HG02840 (cell line): ENCODE results near the gene TBCC.

ENCODE experiments used
- ATAC-seq: cut with Tn5 transposase; IDR thresholded peaks from one replicate; pipeline ENCODE4 v1.9.1; 2021; ENCODE audit warnings: mild to moderate bottlenecking, moderate library complexity, moderate number of reproducible peaks; ENCODE audit not compliant: unreplicated experiment, low FRiP score

Gene TBCC, protein sequence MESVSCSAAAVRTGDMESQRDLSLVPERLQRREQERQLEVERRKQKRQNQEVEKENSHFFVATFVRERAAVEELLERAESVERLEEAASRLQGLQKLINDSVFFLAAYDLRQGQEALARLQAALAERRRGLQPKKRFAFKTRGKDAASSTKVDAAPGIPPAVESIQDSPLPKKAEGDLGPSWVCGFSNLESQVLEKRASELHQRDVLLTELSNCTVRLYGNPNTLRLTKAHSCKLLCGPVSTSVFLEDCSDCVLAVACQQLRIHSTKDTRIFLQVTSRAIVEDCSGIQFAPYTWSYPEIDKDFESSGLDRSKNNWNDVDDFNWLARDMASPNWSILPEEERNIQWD

DNA sequence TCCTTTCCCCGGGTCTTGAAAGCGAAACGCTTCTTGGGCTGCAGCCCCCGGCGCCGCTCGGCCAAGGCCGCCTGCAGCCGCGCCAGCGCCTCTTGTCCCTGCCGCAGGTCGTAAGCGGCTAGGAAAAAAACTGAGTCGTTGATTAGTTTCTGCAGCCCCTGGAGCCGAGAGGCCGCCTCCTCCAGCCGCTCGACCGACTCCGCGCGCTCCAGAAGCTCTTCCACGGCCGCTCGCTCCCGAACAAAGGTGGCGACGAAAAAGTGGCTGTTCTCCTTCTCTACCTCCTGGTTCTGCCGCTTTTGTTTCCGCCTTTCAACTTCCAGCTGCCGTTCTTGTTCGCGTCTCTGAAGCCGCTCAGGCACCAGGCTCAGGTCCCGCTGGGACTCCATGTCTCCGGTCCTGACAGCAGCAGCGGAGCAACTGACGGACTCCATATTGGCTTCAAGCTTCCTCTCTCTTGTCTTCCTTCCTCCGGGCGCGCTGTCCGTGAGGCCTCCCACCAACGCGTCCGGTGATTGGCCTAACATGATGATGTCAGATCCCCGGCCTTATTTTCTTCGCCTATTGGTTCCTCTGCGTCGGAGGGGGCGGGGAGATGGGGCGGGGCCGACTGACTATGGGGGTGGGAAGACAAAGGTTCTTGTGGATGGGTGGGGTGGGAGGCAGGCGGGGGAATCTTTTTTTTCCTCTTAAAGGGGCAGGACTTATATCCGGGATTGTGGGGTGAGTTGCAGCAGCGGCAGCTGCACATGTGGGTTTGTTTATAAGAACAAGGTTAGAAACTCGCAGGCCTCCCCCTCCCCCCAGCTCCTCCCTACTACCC, at the start of gene TBCC:
Gene TBCC (minus strand): TSS at position 464 of the 823 bp plus-strand sequence. CDS start 30 bp downstream, at position 434.
- peak; percentile 71 for ATAC-seq

GRCh38 chr6:42795651-42796050, 49.7 kb upstream of the TBCC start:
- no peak for ATAC-seq

GRCh38 chr6:42791706-42792320, 45.9 kb upstream of the TBCC start:
- ATAC-seq: no peak

GRCh38 chr6:42790549-42791181, 44.8 kb upstream of the TBCC start:
- no peak for ATAC-seq

DNA sequence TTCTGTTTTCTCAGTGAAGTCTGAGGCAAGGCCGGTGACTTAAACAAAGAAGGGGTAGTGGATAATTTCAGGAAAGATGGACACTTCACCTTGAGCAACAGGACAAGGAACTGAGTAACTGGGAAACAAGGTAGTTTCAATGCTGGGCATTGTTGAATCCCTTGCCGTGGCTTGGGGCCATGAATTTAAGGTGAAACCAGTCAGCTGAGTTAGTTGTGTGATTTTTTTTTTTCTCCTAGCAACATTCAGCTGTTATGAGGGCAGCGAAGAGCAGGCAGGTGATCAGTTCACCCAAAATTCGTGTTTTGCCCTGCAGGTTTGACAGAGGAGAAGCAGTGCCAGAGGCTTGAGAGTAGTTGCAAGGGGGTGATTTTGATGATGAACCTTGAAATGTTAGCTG, 42.8 kb upstream of the TBCC start:
- no peak for ATAC-seq

DNA sequence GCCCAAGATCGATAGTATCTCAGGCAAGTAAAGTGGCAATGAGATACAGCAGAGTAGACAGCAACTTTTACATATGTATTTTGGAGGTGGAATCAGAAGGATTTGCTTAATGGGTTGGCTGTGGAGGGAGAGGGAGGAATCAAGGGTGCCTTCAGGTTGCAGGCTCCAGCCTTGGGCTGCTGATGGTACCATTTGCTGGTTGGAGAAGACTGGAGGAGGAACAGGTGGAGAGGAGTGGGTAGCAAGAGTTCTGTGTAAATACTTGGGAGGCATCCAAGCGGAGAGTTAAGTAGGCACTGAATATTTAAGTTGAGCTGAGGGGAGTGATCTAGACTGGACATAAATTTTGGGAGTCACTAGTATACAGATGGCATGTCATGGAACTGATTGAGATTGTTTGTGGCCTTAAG, 41.2 kb upstream of the TBCC start:
- ATAC-seq: no peak

DNA sequence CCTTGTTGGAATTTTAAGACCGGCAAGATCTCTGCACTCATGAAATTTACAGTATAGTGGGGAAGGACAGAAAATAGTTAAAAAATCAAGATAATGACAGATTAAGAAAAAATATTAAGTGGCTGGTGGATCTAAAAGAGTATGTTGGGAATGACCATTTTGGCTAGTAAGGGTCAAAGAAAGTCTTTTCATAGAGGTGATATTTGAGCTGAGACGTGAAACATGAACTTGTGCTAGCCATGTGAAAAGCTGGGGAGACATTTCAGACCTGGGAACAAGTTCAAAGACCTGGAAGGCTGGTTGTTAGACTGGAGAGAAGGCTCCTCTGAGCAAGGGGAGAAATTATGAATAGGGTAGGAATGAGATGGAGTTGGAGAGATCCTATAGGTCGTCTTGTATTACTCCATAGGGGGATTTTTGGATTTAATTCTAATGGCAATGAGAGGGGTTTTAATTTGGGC, 40.7 kb upstream of the TBCC start:
- ATAC-seq: no peak

- no peak for ATAC-seq
Observed at GRCh38 chr6:42784717-42785498, 39.0 kb upstream of the TBCC start.

GRCh38 chr6:42783876-42784642, 38.2 kb upstream of the TBCC start:
- no peak for ATAC-seq

GRCh38 chr6:42783177-42783875, 37.4 kb upstream of the TBCC start:
- peak; percentile 41 for ATAC-seq

DNA sequence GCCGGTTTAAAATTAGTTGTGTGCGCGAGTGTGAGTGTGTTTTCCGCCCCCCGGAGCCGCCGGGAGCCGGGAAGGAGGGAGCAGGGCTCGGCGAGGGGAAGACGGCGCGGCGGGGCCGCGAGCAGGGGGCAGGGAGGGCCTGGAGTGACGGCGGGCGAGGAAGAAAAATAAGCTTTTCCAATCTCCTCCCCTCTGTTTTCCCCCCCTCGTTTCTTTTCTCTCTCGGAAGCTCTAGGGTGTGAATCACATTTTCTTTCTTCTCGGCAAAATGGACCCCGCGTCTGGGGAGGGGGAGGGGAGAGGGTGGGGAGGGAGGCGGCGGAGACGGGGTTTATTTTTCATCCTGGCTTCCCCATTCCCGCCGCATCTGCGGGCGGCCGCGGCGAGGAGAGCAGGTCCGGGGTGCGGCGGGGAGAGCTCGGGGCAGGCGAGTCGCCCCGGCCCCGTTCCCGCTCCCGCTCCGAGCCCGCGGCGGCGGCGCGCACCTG, 36.8 kb upstream of the TBCC start:
- peak; percentile 15 for ATAC-seq

GRCh38 chr6:42781796-42782688, 36.1 kb upstream of the TBCC start, which contains the start of gene BICRAL:
BICRAL (plus strand) TSS chr6:42782052; CDS start chr6:42822023, 39,971 bp downstream.
- no peak for ATAC-seq

- ATAC-seq: no peak
Observed at GRCh38 chr6:42781546-42781795, 35.6 kb upstream of the TBCC start.

DNA sequence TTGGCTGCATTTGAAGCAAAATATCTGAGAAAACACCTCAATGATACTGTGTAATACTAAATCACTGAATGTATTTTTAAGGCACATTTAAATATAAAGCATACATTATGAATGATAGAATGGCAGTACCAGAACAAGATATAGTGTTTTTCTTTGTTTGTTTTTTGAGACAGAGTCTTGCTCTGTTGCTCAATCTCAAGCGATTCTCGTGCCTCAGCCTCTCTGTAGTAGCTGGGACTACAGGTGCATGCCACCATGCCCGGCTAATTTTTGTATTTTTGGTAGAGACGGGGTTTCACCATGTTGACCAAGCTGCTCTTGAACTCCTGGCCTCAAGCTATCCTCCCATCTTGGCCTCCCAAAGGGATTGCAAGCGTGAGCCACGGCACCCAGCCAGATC, 33.6 kb upstream of the TBCC start:
- no peak for ATAC-seq

GRCh38 chr6:42778122-42778521, 32.2 kb upstream of the TBCC start:
- no peak for ATAC-seq

DNA sequence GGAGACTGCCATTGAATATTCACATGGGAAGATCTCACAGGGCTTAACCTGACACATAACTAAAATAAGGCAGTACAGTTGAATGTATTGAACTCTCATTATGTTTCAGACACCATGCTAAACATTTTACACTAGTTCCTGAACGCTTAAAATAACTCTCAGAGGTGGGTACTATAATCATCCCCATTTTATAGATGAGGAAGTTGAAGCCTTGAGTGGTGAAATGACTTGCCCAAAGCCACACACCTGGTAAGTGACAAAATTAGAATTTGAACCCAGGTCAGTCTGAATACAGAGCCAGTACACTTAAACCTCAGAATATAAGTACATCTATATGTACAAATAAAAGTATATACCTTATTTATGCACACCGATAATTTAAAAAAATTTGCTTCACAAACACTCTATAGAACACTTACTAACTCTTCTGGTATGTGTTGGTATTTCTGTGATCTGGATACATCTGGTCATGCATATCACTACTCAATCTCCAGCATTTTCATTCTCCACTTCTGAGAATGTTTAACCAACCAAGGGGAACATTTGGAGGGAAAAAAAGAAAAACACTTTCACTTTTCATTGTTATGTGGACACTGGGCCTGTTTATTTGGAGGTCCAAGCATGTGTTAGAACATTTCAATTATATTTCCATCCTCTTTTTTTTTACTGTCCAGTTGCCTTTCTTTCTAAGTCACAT, 31.4 kb upstream of the TBCC start:
- ATAC-seq: no peak
